ENCODE measurements around the gene SLC13A3.

SLC13A3 gene

DNA sequence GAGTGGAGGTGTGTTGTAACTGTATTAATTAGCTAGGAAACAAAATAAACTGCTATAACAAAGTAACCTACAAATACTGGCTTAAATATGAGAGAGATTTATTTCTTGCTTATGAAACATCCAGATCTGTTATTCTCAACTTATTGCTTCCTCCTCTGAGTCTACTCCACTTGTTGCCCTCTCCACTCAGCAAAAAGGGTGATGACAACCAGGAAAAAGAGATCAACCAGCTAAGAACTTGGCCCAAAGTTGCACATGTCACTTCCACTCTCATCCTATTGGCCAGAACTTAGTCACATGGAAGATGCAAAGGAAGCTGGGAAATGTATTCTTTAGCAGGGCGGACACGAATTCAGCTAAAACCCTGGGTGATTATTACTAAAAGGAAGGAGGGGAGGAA lies 43.2 kb upstream of the SLC13A3 start:
- Histone ChIP-seq H2AK5ac (ENCODE audit: low read length, severe bottlenecking) (no peak overlapping the region), H3K79me1 (replicated peaks; ENCODE audit: low read length, poor library complexity, severe bottlenecking) (no peaks in the 10 kb centered on the region), H2BK12ac (ENCODE audit: low read length in 2 of 2) (no peak overlapping the region), H3K27ac (ENCODE audit: low read length, poor library complexity, severe bottlenecking) (no peak overlapping the region), H3K4ac (ENCODE audit: low read depth in 1 of 2, low read length in 2 of 2) (no peak overlapping the region), H2BK120ac (ENCODE audit: low read depth, low read length) (no peak overlapping the region), H3K27me3 (ENCODE audit: control insufficient read depth in 1 of 2, insufficient read depth in 1 of 2, low read length in 2 of 2) (no peaks in the 10 kb centered on the region), H4K8ac (ENCODE audit: low read length) (no peak overlapping the region), H3K4me3 (ENCODE audit: insufficient read depth in 1 of 2, low read depth in 1 of 2, low read length in 2 of 2) (no peak overlapping the region), H3K9ac (ENCODE audit: low read length) (no peak overlapping the region), H2AFZ (ENCODE audit: low read depth, low read length) (no peak overlapping the region), H2BK5ac (ENCODE audit: low read depth, low read length, poor library complexity, severe bottlenecking) (no peak overlapping the region), H4K91ac (ENCODE audit: low read length) (no peak overlapping the region), H3K18ac (ENCODE audit: low read depth in 1 of 2, low read length in 2 of 2) (no peak overlapping the region), H2BK15ac (ENCODE audit: low read depth, poor library complexity, severe bottlenecking) (no peak overlapping the region), H3K4me2 (ENCODE audit: low read length, poor library complexity, severe bottlenecking) (no peak overlapping the region), H3K23ac (ENCODE audit: low read length in 2 of 2) (no peak overlapping the region), H3K14ac (ENCODE audit: low read length in 2 of 2) (no peak overlapping the region), H3K36me3 (ENCODE audit: control insufficient read depth in 1 of 2, insufficient read depth in 2 of 2, low read depth in 1 of 2, low read length in 2 of 2) (no peaks in the 10 kb centered on the region), H3K4me1 (ENCODE audit: control insufficient read depth, insufficient read depth, low read depth, low read length) (no peaks in the 10 kb centered on the region), H3K9me3 (ENCODE audit: control insufficient read depth, low read length) (no peaks in the 10 kb centered on the region)
- no peak for DNase-seq
- WGBS: no CpG with 5 or more reads among the region's 2 CpGs

DNA sequence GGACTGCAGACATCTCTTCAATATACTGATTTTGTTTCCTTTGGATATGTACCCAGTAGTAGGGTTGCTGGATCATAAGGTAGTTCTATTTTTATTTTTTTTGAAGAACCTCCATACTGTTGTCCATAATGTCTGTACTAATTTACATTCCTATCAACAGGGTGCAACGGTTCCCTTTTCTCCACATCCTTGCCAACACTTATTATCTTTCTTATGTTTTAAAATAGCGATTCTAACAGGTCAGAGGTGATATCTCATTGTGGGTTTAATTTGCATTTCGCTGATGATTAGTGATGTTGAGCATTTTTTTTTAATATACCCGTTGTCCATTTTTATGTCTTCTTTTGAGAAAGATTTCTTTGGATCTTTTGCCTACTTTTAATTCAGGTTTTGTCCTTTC lies 39.9 kb upstream of the SLC13A3 start:
- H3K4me3 ChIP-seq (ENCODE audit: insufficient read depth in 1 of 2, low read depth in 1 of 2, low read length in 2 of 2): no peak overlapping the region
- no peak overlapping the region for H4K91ac ChIP-seq (ENCODE audit: low read length)
- no peak overlapping the region for H2BK15ac ChIP-seq (ENCODE audit: low read depth, poor library complexity, severe bottlenecking)
- no peak overlapping the region for H2AFZ ChIP-seq (ENCODE audit: low read depth, low read length)
- no peak overlapping the region for H2BK120ac ChIP-seq (ENCODE audit: low read depth, low read length)
- H3K14ac ChIP-seq (ENCODE audit: low read length in 2 of 2): no peak overlapping the region
- no peaks in the 10 kb centered on the region for H3K79me1 ChIP-seq (replicated peaks; ENCODE audit: low read length, poor library complexity, severe bottlenecking)
- H2AK5ac ChIP-seq (ENCODE audit: low read length, severe bottlenecking): no peak overlapping the region
- H3K9me3 ChIP-seq (ENCODE audit: control insufficient read depth, low read length): no peaks in the 10 kb centered on the region
- no peak overlapping the region for H2BK5ac ChIP-seq (ENCODE audit: low read depth, low read length, poor library complexity, severe bottlenecking)
- H2BK12ac ChIP-seq (ENCODE audit: low read length in 2 of 2): no peak overlapping the region
- no peak for DNase-seq
- H3K4ac ChIP-seq (ENCODE audit: low read depth in 1 of 2, low read length in 2 of 2): no peak overlapping the region
- H3K9ac ChIP-seq (ENCODE audit: low read length): no peak overlapping the region
- H3K4me2 ChIP-seq (ENCODE audit: low read length, poor library complexity, severe bottlenecking): no peak overlapping the region
- H3K36me3 ChIP-seq (ENCODE audit: control insufficient read depth in 1 of 2, insufficient read depth in 2 of 2, low read depth in 1 of 2, low read length in 2 of 2): peaks cover 0 to 7% of the 10 kb centered on the region in 2 experiments
- 79% methylated on average over 3 of the region's 4 CpGs for WGBS
- no peak overlapping the region for H3K23ac ChIP-seq (ENCODE audit: low read length in 2 of 2)
- no peaks in the 10 kb centered on the region for H3K27me3 ChIP-seq (ENCODE audit: control insufficient read depth in 1 of 2, insufficient read depth in 1 of 2, low read length in 2 of 2)
- no peak overlapping the region for H3K27ac ChIP-seq (ENCODE audit: low read length, poor library complexity, severe bottlenecking)
- H4K8ac ChIP-seq (ENCODE audit: low read length): no peak overlapping the region
- no peak overlapping the region for H3K18ac ChIP-seq (ENCODE audit: low read depth in 1 of 2, low read length in 2 of 2)
- H3K4me1 ChIP-seq (ENCODE audit: control insufficient read depth, insufficient read depth, low read depth, low read length): peaks cover 4% of the 10 kb centered on the region

DNA sequence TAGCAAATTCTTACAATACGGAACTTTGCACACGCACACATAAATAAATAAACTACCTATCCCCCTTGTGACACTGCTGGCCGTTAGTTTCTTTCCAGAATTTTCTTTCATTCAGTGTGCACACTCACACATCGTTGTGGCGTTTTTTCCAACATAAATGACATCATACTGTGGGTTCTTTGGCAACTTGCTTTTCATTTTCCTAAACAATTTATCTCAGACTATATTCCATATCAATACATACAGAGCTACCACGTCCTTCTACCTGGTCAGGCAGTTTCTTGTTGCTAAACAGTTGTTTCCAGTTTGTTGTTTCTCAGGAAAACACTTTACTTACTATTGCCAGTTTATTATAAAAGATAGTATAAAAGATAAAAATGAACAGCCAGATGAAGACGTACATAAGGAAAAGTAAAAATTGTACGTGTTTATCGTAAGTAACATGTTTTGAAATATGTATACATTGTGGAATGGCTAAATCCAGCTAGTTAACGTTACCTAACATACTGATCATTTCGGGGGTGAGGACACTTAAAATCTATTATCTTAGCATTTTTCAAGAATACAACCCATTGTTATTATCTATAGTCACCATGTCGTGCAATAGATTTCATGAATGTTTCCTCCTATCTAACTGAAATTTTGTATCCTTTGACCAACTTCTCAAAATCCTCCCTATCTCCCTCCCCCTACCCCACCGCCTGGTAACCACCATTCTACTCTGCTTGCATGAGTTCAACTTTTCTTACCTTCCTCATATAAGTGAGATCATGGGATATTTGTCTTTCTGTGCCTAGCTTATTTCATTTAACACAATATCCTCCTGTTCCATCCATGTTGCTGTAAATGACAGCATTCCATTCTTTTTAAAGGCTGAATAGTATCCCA lies 39.2 kb upstream of the SLC13A3 start:
- Histone ChIP-seq H3K14ac (ENCODE audit: low read length in 2 of 2) (no peak overlapping the region), H3K9me3 (ENCODE audit: control insufficient read depth, low read length) (no peaks in the 10 kb centered on the region), H2BK120ac (ENCODE audit: low read depth, low read length) (no peak overlapping the region), H2AFZ (ENCODE audit: low read depth, low read length) (no peak overlapping the region), H3K27ac (ENCODE audit: low read length, poor library complexity, severe bottlenecking) (peak overlapping the region; percentile 21), H3K27me3 (ENCODE audit: control insufficient read depth in 1 of 2, insufficient read depth in 1 of 2, low read length in 2 of 2) (no peaks in the 10 kb centered on the region), H3K9ac (ENCODE audit: low read length) (peak overlapping the region; percentile 95), H2BK12ac (ENCODE audit: low read length in 2 of 2) (no peak overlapping the region), H4K91ac (ENCODE audit: low read length) (no peak overlapping the region), H2BK5ac (ENCODE audit: low read depth, low read length, poor library complexity, severe bottlenecking) (no peak overlapping the region), H3K4ac (ENCODE audit: low read depth in 1 of 2, low read length in 2 of 2) (no peak overlapping the region), H3K36me3 (ENCODE audit: control insufficient read depth in 1 of 2, insufficient read depth in 2 of 2, low read depth in 1 of 2, low read length in 2 of 2) (peaks cover 0 to 14% of the 10 kb centered on the region in 2 experiments), H2AK5ac (ENCODE audit: low read length, severe bottlenecking) (no peak overlapping the region), H3K4me1 (ENCODE audit: control insufficient read depth, insufficient read depth, low read depth, low read length) (peaks cover 4% of the 10 kb centered on the region), H3K23ac (ENCODE audit: low read length in 2 of 2) (no peak overlapping the region), H4K8ac (ENCODE audit: low read length) (no peak overlapping the region), H3K4me3 (ENCODE audit: insufficient read depth in 1 of 2, low read depth in 1 of 2, low read length in 2 of 2) (peak overlapping the region in 1 of 2 experiments; percentile 93), H3K79me1 (replicated peaks; ENCODE audit: low read length, poor library complexity, severe bottlenecking) (no peaks in the 10 kb centered on the region), H3K18ac (ENCODE audit: low read depth in 1 of 2, low read length in 2 of 2) (no peak overlapping the region), H2BK15ac (ENCODE audit: low read depth, poor library complexity, severe bottlenecking) (no peak overlapping the region), H3K4me2 (ENCODE audit: low read length, poor library complexity, severe bottlenecking) (no peak overlapping the region)
- DNase-seq: peak; percentile 62
- WGBS: 75% methylated on average over 12 of the region's 13 CpGs

DNA sequence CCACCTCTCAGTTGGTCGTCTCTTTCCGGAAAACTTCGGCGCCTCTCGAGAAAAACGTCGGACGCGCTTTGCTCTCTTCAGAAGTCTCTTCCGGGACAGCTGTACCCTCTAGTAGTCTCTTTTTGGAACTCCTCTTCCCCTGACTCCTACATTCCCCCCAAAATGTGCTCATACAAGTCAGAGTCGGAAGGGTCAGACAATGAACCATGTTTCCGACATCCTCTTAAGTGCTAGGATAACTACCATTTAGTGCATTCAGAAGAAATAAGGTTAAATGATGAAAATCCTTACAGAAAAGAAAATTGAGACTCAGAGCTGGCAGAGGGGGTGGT lies 38.5 kb upstream of the SLC13A3 start:
- peak overlapping the region; percentile 95 for H3K9ac ChIP-seq (ENCODE audit: low read length)
- peaks cover 3% of the 10 kb centered on the region for H3K79me1 ChIP-seq (replicated peaks; ENCODE audit: low read length, poor library complexity, severe bottlenecking)
- peak overlapping the region in 1 of 2 experiments; percentile 32 for H3K4ac ChIP-seq (ENCODE audit: low read depth in 1 of 2, low read length in 2 of 2)
- H3K4me3 ChIP-seq (ENCODE audit: insufficient read depth in 1 of 2, low read depth in 1 of 2, low read length in 2 of 2): peak overlapping the region in 1 of 2 experiments; percentile 93
- H3K23ac ChIP-seq (ENCODE audit: low read length in 2 of 2): no peak overlapping the region
- no peaks in the 10 kb centered on the region for H3K9me3 ChIP-seq (ENCODE audit: control insufficient read depth, low read length)
- H3K27ac ChIP-seq (ENCODE audit: low read length, poor library complexity, severe bottlenecking): peak overlapping the region; percentile 91
- no peak overlapping the region for H3K18ac ChIP-seq (ENCODE audit: low read depth in 1 of 2, low read length in 2 of 2)
- no peak overlapping the region for H4K91ac ChIP-seq (ENCODE audit: low read length)
- under 1% methylated on average over 10 of the region's 12 CpGs for WGBS
- H2BK120ac ChIP-seq (ENCODE audit: low read depth, low read length): no peak overlapping the region
- H2BK15ac ChIP-seq (ENCODE audit: low read depth, poor library complexity, severe bottlenecking): no peak overlapping the region
- H2AK5ac ChIP-seq (ENCODE audit: low read length, severe bottlenecking): no peak overlapping the region
- no peak for DNase-seq
- H2BK12ac ChIP-seq (ENCODE audit: low read length in 2 of 2): no peak overlapping the region
- no peak overlapping the region for H2BK5ac ChIP-seq (ENCODE audit: low read depth, low read length, poor library complexity, severe bottlenecking)
- no peak overlapping the region for H3K14ac ChIP-seq (ENCODE audit: low read length in 2 of 2)
- peaks cover 4% of the 10 kb centered on the region for H3K4me1 ChIP-seq (ENCODE audit: control insufficient read depth, insufficient read depth, low read depth, low read length)
- H2AFZ ChIP-seq (ENCODE audit: low read depth, low read length): no peak overlapping the region
- H3K4me2 ChIP-seq (ENCODE audit: low read length, poor library complexity, severe bottlenecking): peak overlapping the region; percentile 63
- peaks cover 0 to 21% of the 10 kb centered on the region in 2 experiments for H3K36me3 ChIP-seq (ENCODE audit: control insufficient read depth in 1 of 2, insufficient read depth in 2 of 2, low read depth in 1 of 2, low read length in 2 of 2)
- no peaks in the 10 kb centered on the region for H3K27me3 ChIP-seq (ENCODE audit: control insufficient read depth in 1 of 2, insufficient read depth in 1 of 2, low read length in 2 of 2)
- no peak overlapping the region for H4K8ac ChIP-seq (ENCODE audit: low read length)
